MM.1S (cell line): ENCODE data around the gene USP31.

Experiments used
- DNase-seq: peaks from one replicate; pipeline ENCODE4 v3.0.0-alpha.2; 2015
- H2AFZ ChIP-seq: fragments of 300-600 bp; sonication (generic); 2 replicates; pipeline ENCODE4 v1.6.0; 2016; ENCODE audit warnings: antibody characterized with exemption, low read length
- H3F3A ChIP-seq: fragments of 300-600 bp; sonication (generic); 2 replicates; pipeline ENCODE4 v1.6.1; 2016; ENCODE audit warnings: mild to moderate bottlenecking, antibody characterized with exemption, low read length, moderate library complexity, mixed read lengths; ENCODE audit not compliant: insufficient read depth
- H3K27ac ChIP-seq: fragments of 300-600 bp; sonication (generic); 2 replicates; pipeline ENCODE4 v1.5.1; 2016; ENCODE audit warnings: mild to moderate bottlenecking, low read length
- H3K27me3 ChIP-seq: fragments of 300-600 bp; sonication (generic); replicated peaks from 2 replicates; pipeline ENCODE4 v1.6.0; 2016; ENCODE audit warnings: low read length; ENCODE audit not compliant: insufficient read depth
- H3K36me3 ChIP-seq: fragments of 300-600 bp; sonication (generic); replicated peaks from 2 replicates; pipeline ENCODE4 v1.6.1; 2016; ENCODE audit warnings: mild to moderate bottlenecking, low read length, mixed read lengths; ENCODE audit not compliant: insufficient read depth
- H3K4me1 ChIP-seq: fragments of 300-600 bp; sonication (generic); 2 replicates; pipeline ENCODE4 v1.6.1; 2016; ENCODE audit warnings: low read length, mixed read lengths
- H3K4me2 ChIP-seq: fragments of 300-600 bp; sonication (generic); 2 replicates; pipeline ENCODE4 v1.6.0; 2016; ENCODE audit warnings: low read depth, low read length
- H3K4me3 ChIP-seq: fragments of 300-600 bp; sonication (generic); 2 replicates; pipeline ENCODE4 v1.5.1; 2016; ENCODE audit warnings: low read length, mixed read lengths
- H3K79me2 ChIP-seq: fragments of 300-600 bp; sonication (generic); 2 replicates; pipeline ENCODE4 v1.6.1; 2016; ENCODE audit warnings: mixed run types, low read length, mixed read lengths
- H3K9ac ChIP-seq: fragments of 300-600 bp; sonication (generic); 2 replicates; pipeline ENCODE4 v1.6.1; 2016; ENCODE audit warnings: low read length, mixed read lengths
- H3K9me2 ChIP-seq: fragments of 300-600 bp; sonication (generic); replicated peaks from 2 replicates; pipeline ENCODE4 v1.6.1; 2016; ENCODE audit warnings: mild to moderate bottlenecking, low read length, mixed read lengths; ENCODE audit not compliant: insufficient read depth
- H3K9me3 ChIP-seq: fragments of 300-600 bp; sonication (generic); replicated peaks from 2 replicates; pipeline ENCODE4 v1.6.1; 2016; ENCODE audit warnings: mild to moderate bottlenecking, low read length, mixed read lengths; ENCODE audit not compliant: insufficient read depth
- H4K20me1 ChIP-seq: fragments of 300-600 bp; sonication (generic); 2 replicates; pipeline ENCODE4 v1.6.1; 2016; ENCODE audit warnings: mild to moderate bottlenecking, low read length, moderate library complexity, mixed read lengths; ENCODE audit not compliant: insufficient read depth
- EZH2 ChIP-seq: fragments of 300-600 bp; sonication (generic); optimal IDR thresholded peaks from 2 replicates; pipeline ENCODE3; 2017; ENCODE audit warnings: low read depth, mild to moderate bottlenecking, antibody characterized with exemption, low read length, mixed read lengths
- EZH2phosphoT487 ChIP-seq: fragments of 300-600 bp; sonication (generic); IDR thresholded peaks from 2 replicates; pipeline ENCODE4 v1.6.1; 2018; ENCODE audit warnings: antibody characterized with exemption, low read length
- TF ChIP-seq, protein P1 (sequence below): fragments of 300-600 bp; sonication (generic); IDR thresholded peaks from 2 replicates; pipeline ENCODE4 v1.5.1; 2016; ENCODE audit warnings: antibody characterized with exemption, low read length, mixed read lengths

Gene USP31

DNA sequence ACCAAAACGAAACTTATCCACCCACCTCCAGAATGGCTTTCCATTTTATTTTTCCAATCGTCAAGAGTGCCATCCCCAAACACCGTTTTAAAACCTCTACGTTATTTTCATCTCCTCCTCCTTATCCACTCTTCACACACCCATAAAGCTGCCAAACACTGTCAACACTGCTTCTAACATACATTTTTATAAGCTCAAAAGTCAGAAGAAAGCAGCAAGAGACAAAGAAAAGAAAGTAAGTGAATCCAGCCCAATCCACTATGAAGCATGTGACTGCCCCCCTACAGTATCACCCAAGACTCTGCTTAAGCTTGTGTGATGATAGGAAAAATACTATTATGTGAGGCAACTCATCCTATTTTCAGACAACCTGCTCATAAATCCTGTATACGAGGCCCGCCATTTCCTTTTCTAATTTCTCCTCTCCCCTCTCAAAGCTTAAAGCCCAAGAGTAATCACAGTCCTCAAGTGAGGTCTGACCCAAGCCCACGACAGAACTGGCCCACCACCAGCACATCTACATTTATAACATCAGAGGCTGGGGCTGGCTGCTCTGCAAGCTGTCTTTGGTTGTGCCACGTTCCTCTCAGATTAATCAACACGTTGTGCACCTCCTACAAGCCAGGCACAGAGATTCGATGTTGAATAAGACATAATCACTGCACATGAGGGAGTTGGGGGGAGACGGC lies 16.3 kb downstream of the USP31 start:
- no peak overlapping the region for H3K9ac ChIP-seq
- H2AFZ ChIP-seq = no peak overlapping the region
- no peaks in the 10 kb centered on the region for H3K4me1 ChIP-seq
- H3K27me3 ChIP-seq = no peaks in the 10 kb centered on the region
- no peak overlapping the region for H3K4me2 ChIP-seq
- no peaks in the 10 kb centered on the region for H3K36me3 ChIP-seq
- H3F3A ChIP-seq = no peaks in the 10 kb centered on the region
- no peaks in the 10 kb centered on the region for H3K9me3 ChIP-seq
- no peaks in the 10 kb centered on the region for H3K9me2 ChIP-seq
- TF ChIP-seq EZH2phosphoT487 (no peak), EZH2 (no peak)
- TF ChIP-seq, protein P1, sequence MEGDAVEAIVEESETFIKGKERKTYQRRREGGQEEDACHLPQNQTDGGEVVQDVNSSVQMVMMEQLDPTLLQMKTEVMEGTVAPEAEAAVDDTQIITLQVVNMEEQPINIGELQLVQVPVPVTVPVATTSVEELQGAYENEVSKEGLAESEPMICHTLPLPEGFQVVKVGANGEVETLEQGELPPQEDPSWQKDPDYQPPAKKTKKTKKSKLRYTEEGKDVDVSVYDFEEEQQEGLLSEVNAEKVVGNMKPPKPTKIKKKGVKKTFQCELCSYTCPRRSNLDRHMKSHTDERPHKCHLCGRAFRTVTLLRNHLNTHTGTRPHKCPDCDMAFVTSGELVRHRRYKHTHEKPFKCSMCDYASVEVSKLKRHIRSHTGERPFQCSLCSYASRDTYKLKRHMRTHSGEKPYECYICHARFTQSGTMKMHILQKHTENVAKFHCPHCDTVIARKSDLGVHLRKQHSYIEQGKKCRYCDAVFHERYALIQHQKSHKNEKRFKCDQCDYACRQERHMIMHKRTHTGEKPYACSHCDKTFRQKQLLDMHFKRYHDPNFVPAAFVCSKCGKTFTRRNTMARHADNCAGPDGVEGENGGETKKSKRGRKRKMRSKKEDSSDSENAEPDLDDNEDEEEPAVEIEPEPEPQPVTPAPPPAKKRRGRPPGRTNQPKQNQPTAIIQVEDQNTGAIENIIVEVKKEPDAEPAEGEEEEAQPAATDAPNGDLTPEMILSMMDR = no peak
- no peak for DNase-seq
- peaks cover 96% of the 10 kb centered on the region for H3K79me2 ChIP-seq
- 0 out of 2 replicates have a peak, but pooled peaks cover 3% of the 10 kb centered on the region for H4K20me1 ChIP-seq
- H3K4me3 ChIP-seq = no peak overlapping the region
- H3K27ac ChIP-seq = no peak overlapping the region

DNA sequence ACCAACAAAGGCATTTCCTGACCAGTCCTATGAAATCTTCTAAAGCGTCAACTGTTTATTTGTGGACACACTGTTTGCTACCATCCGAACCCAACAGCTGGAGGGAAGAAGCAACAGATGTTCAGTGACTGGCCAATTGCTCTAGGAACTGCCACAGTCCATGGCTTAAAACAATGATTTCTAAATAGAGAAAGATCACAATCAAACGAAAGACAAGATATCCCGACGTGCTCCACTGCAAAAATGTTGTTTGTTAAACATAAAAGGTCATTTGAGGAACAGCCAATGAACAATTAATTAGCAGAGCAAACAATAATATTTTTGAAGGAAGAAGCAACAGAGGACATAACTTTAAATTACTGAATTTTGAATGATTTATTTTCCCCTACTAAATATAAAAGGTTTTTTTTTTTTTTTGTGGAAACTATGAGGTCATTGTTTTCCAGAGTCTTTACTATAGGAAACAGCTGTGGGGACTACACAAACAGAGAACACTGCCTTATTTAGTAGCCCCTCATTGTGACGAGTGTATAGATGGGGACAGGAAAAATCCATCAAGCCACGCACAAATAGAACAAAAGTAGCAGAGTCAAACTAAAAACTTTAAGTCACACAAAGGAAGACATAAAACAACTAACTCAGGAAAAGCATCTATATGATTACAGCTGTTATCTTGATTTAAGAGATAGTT lies 17.2 kb downstream of the USP31 start:
- H3K79me2 ChIP-seq = peaks cover 96% of the 10 kb centered on the region
- H3K36me3 ChIP-seq = no peaks in the 10 kb centered on the region
- no peaks in the 10 kb centered on the region for H3K27me3 ChIP-seq
- H2AFZ ChIP-seq = no peak overlapping the region
- no peaks in the 10 kb centered on the region for H3K4me1 ChIP-seq
- H3F3A ChIP-seq = no peaks in the 10 kb centered on the region
- H3K9ac ChIP-seq = no peak overlapping the region
- TF ChIP-seq EZH2 (no peak), EZH2phosphoT487 (no peak)
- TF ChIP-seq, protein P1 = no peak
- H3K9me2 ChIP-seq = no peaks in the 10 kb centered on the region
- H3K4me3 ChIP-seq = no peak overlapping the region
- H3K27ac ChIP-seq = no peak overlapping the region
- DNase-seq = no peak
- 0 out of 2 replicates have a peak, but pooled peaks cover 3% of the 10 kb centered on the region for H4K20me1 ChIP-seq
- H3K4me2 ChIP-seq = no peak overlapping the region
- H3K9me3 ChIP-seq = no peaks in the 10 kb centered on the region

DNA sequence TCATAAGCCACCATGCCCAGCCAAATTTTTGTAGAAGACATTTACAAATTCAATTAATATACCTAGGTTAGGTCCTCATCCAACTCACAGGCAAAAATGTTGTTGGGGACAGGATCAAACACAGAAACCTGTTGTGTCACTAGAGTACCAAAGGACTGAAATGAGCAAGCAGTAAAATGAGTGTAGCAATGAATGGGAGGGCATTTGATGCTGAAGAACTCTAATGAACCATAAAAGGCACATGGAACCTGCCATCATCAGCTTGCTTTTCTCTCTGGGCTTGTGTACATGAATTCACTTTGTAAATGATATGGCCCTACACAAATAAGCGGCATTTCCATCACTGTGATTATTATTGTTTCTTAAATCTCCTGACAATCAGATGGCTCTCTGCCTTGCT lies 17.8 kb downstream of the USP31 start:
- Histone ChIP-seq H3K4me1 (no peaks in the 10 kb centered on the region), H3K9ac (no peak overlapping the region), H3K27me3 (no peaks in the 10 kb centered on the region), H3K9me2 (no peaks in the 10 kb centered on the region), H2AFZ (no peak overlapping the region), H3F3A (no peaks in the 10 kb centered on the region), H3K4me2 (no peak overlapping the region), H3K79me2 (peaks cover 96% of the 10 kb centered on the region), H3K9me3 (no peaks in the 10 kb centered on the region), H3K27ac (no peak overlapping the region), H3K4me3 (no peak overlapping the region), H3K36me3 (no peaks in the 10 kb centered on the region), H4K20me1 (0 out of 2 replicates have a peak, but pooled peaks cover 3% of the 10 kb centered on the region)
- DNase-seq = no peak
- no peak for TF ChIP-seq EZH2phosphoT487
- no peak for TF ChIP-seq EZH2
- TF ChIP-seq, protein P1 = no peak
